ENCODE results near the gene ADAMTS19.

The ADAMTS19 gene

DNA sequence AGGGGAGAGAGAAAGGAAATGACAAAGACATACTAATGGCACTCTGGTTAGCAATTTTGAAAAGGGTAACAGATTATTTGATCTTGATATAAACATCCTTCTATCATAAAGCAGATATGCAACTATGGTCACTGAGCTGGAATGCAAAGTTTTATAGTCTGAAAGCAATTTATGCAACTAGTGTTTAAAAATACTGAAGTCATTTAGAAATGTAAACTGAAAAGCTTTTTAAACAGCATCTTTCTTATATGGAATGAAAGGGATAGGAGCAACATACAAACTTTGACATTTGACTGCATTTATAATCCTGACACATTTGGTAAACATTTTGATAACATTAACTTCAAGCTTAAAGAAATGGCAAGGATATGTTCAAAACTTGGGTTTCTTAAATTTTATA, 28.7 kb upstream of the ADAMTS19 start:
- DNase-seq (ENCODE audit: low spot score) = no peak
- no peaks in the 10 kb centered on the region for H3K4me1 ChIP-seq (ENCODE audit: control insufficient read depth in 2 of 2, insufficient read depth in 1 of 2, low read depth in 1 of 2, low read length in 2 of 2)

DNA sequence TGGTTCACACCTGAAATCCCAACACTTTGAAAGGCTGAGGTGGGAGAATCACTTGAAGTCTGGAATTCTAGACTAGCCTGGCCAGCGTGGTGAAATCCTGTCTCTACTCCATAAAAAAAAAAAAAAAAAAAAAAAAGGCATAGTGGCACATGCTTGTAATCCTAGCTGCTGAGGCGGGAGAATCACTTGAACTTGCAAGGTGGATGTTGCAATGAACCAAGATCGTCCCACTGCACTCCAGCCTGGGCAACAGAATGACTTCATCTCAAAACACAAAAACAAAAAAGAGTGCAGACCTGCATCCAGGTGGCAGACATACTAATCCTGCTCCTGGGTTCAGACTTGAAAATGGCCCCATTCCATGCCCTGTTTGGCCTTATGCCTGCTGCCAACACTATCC, 21.8 kb upstream of the ADAMTS19 start:
- no peak overlapping the region for H2BK120ac ChIP-seq (ENCODE audit: low read depth, low read length)
- no peaks in the 10 kb centered on the region for H3K27me3 ChIP-seq (ENCODE audit: control insufficient read depth in 3 of 3, insufficient read depth in 3 of 3, low read depth in 1 of 3, low read length in 3 of 3)
- DNase-seq (ENCODE audit: low spot score) = no peak
- no peak overlapping the region for H3K4ac ChIP-seq (ENCODE audit: low read length)
- no peak overlapping the region for H2BK15ac ChIP-seq (ENCODE audit: low read length)
- H4K8ac ChIP-seq (ENCODE audit: low read depth, low read length) = peak overlapping the region; percentile 31
- no peak overlapping the region for H4K91ac ChIP-seq (ENCODE audit: low read depth, low read length, poor library complexity)
- no peak overlapping the region for H2BK12ac ChIP-seq (ENCODE audit: low read length)
- H3K14ac ChIP-seq (ENCODE audit: low read length) = no peak overlapping the region
- no peak overlapping the region for H3K9ac ChIP-seq (ENCODE audit: low read depth, low read length, poor library complexity)
- H3K4me3 ChIP-seq (ENCODE audit: low read length in 2 of 2) = no peak overlapping the region
- no peak overlapping the region for H2BK5ac ChIP-seq (ENCODE audit: low read length)
- no peak overlapping the region for H2AK5ac ChIP-seq (ENCODE audit: low read depth, low read length)
- H3K4me2 ChIP-seq (ENCODE audit: insufficient read depth, low read length, poor library complexity, severe bottlenecking) = no peak overlapping the region
- no peaks in the 10 kb centered on the region for H3K9me3 ChIP-seq (replicated peaks in 1 of 2; ENCODE audit: control insufficient read depth in 2 of 2, insufficient read depth in 1 of 2, low read depth in 1 of 2, low read length in 2 of 2)
- no CpG with 5 or more reads among the region's 3 CpGs for WGBS, 2 donors (ENCODE audit: extremely low coverage in 2 of 2, insufficient read length in 2 of 2, insufficient replicate concordance in 1 of 2)
- no peak overlapping the region for H3K18ac ChIP-seq (ENCODE audit: low read length)
- H2AFZ ChIP-seq (ENCODE audit: low read length) = no peak overlapping the region
- H3K4me1 ChIP-seq (ENCODE audit: control insufficient read depth in 2 of 2, insufficient read depth in 1 of 2, low read depth in 1 of 2, low read length in 2 of 2) = no peaks in the 10 kb centered on the region
- no peaks in the 10 kb centered on the region for H3K79me1 ChIP-seq (ENCODE audit: low read depth, low read length)
- no peak overlapping the region for H3K23ac ChIP-seq (ENCODE audit: low read depth, low read length, poor library complexity)
- H3K36me3 ChIP-seq (replicated peaks in 1 of 2; ENCODE audit: control insufficient read depth in 2 of 2, insufficient read depth in 2 of 2, low read length in 2 of 2) = no peaks in the 10 kb centered on the region
- H3K27ac ChIP-seq (replicated peaks; ENCODE audit: low read length) = no peak overlapping the region

More for the DNA sequence above, 28.7 kb upstream of the ADAMTS19 start:
- Histone ChIP-seq H3K9me3 (replicated peaks in 1 of 2; ENCODE audit: control insufficient read depth in 2 of 2, insufficient read depth in 1 of 2, low read depth in 1 of 2, low read length in 2 of 2) (no peaks in the 10 kb centered on the region), H3K23ac (ENCODE audit: low read depth, low read length, poor library complexity) (no peak overlapping the region), H3K4ac (ENCODE audit: low read length) (no peak overlapping the region), H4K91ac (ENCODE audit: low read depth, low read length, poor library complexity) (no peak overlapping the region), H2BK120ac (ENCODE audit: low read depth, low read length) (no peak overlapping the region), H3K14ac (ENCODE audit: low read length) (no peak overlapping the region), H3K27ac (replicated peaks; ENCODE audit: low read length) (no peak overlapping the region), H2BK12ac (ENCODE audit: low read length) (no peak overlapping the region), H2BK5ac (ENCODE audit: low read length) (no peak overlapping the region), H2BK15ac (ENCODE audit: low read length) (no peak overlapping the region), H3K18ac (ENCODE audit: low read length) (no peak overlapping the region), H4K8ac (ENCODE audit: low read depth, low read length) (no peak overlapping the region), H3K79me1 (ENCODE audit: low read depth, low read length) (no peaks in the 10 kb centered on the region), H3K4me3 (ENCODE audit: low read length in 2 of 2) (no peak overlapping the region), H3K4me2 (ENCODE audit: insufficient read depth, low read length, poor library complexity, severe bottlenecking) (no peak overlapping the region), H2AFZ (ENCODE audit: low read length) (no peak overlapping the region), H3K27me3 (ENCODE audit: control insufficient read depth in 3 of 3, insufficient read depth in 3 of 3, low read depth in 1 of 3, low read length in 3 of 3) (no peaks in the 10 kb centered on the region), H3K9ac (ENCODE audit: low read depth, low read length, poor library complexity) (no peak overlapping the region), H2AK5ac (ENCODE audit: low read depth, low read length) (no peak overlapping the region), H3K36me3 (replicated peaks in 1 of 2; ENCODE audit: control insufficient read depth in 2 of 2, insufficient read depth in 2 of 2, low read length in 2 of 2) (no peaks in the 10 kb centered on the region)

DNA sequence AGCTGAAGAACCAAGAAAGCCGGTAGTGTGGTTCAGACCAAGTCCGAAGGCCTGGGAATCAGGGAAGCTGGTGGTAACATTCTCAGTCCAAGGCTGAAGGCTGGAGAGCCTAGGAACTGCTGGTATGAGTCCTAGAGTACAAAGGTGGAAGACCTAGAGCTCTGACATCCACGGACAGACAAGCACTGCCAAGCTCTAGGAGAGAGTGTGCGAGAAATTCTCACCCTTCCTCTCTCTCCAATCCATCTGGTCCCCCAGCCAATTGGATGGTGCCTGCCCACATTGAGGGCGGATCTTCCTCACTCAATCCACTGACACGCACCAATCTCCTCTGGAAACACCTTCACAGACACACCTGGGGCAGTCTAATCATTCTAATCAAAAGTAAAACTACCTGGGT, 19.7 kb upstream of the ADAMTS19 start:
- Histone ChIP-seq H2BK120ac (ENCODE audit: low read depth, low read length) (no peak overlapping the region), H3K9ac (ENCODE audit: low read depth, low read length, poor library complexity) (no peak overlapping the region), H3K4me2 (ENCODE audit: insufficient read depth, low read length, poor library complexity, severe bottlenecking) (no peak overlapping the region), H3K4ac (ENCODE audit: low read length) (no peak overlapping the region), H2BK12ac (ENCODE audit: low read length) (no peak overlapping the region), H3K4me3 (ENCODE audit: low read length in 2 of 2) (no peak overlapping the region), H4K91ac (ENCODE audit: low read depth, low read length, poor library complexity) (no peak overlapping the region), H3K27me3 (ENCODE audit: control insufficient read depth in 3 of 3, insufficient read depth in 3 of 3, low read depth in 1 of 3, low read length in 3 of 3) (no peaks in the 10 kb centered on the region), H3K36me3 (replicated peaks in 1 of 2; ENCODE audit: control insufficient read depth in 2 of 2, insufficient read depth in 2 of 2, low read length in 2 of 2) (no peaks in the 10 kb centered on the region), H3K79me1 (ENCODE audit: low read depth, low read length) (no peaks in the 10 kb centered on the region), H3K27ac (replicated peaks; ENCODE audit: low read length) (no peak overlapping the region), H3K18ac (ENCODE audit: low read length) (no peak overlapping the region), H3K9me3 (replicated peaks in 1 of 2; ENCODE audit: control insufficient read depth in 2 of 2, insufficient read depth in 1 of 2, low read depth in 1 of 2, low read length in 2 of 2) (no peaks in the 10 kb centered on the region), H4K8ac (ENCODE audit: low read depth, low read length) (no peak overlapping the region), H3K4me1 (ENCODE audit: control insufficient read depth in 2 of 2, insufficient read depth in 1 of 2, low read depth in 1 of 2, low read length in 2 of 2) (no peaks in the 10 kb centered on the region), H2BK5ac (ENCODE audit: low read length) (no peak overlapping the region), H3K23ac (ENCODE audit: low read depth, low read length, poor library complexity) (no peak overlapping the region), H3K14ac (ENCODE audit: low read length) (no peak overlapping the region), H2AK5ac (ENCODE audit: low read depth, low read length) (no peak overlapping the region), H2BK15ac (ENCODE audit: low read length) (no peak overlapping the region), H2AFZ (ENCODE audit: low read length) (no peak overlapping the region)
- WGBS, 2 donors (ENCODE audit: extremely low coverage in 2 of 2, insufficient read length in 2 of 2, insufficient replicate concordance in 1 of 2) = no CpG with 5 or more reads among the region's 6 CpGs
- no peak for DNase-seq (ENCODE audit: low spot score)

DNA sequence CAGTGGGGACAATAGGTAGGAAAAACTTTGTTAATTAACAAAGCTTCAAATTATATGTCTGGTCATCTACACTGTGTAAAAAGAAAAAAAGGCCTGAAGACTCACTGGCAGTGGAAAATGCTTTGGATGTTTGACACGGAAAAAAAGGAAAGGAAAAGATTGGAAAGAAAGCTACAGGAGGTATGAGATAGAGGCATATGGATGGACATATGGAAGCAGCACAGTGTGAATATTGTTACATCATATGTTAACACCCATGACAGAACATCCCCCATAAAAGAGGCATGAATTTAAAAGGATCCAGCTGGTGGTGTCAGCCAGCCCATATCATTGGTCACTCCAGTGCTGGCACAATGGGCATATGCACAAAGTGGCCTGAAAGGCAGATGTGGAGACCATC, 19.0 kb upstream of the ADAMTS19 start:
- Histone ChIP-seq H3K27me3 (ENCODE audit: control insufficient read depth in 3 of 3, insufficient read depth in 3 of 3, low read depth in 1 of 3, low read length in 3 of 3) (no peaks in the 10 kb centered on the region), H2BK5ac (ENCODE audit: low read length) (no peak overlapping the region), H3K23ac (ENCODE audit: low read depth, low read length, poor library complexity) (no peak overlapping the region), H4K8ac (ENCODE audit: low read depth, low read length) (no peak overlapping the region), H3K4ac (ENCODE audit: low read length) (no peak overlapping the region), H2BK120ac (ENCODE audit: low read depth, low read length) (no peak overlapping the region), H3K4me1 (ENCODE audit: control insufficient read depth in 2 of 2, insufficient read depth in 1 of 2, low read depth in 1 of 2, low read length in 2 of 2) (no peaks in the 10 kb centered on the region), H3K9me3 (replicated peaks in 1 of 2; ENCODE audit: control insufficient read depth in 2 of 2, insufficient read depth in 1 of 2, low read depth in 1 of 2, low read length in 2 of 2) (no peaks in the 10 kb centered on the region), H2BK15ac (ENCODE audit: low read length) (no peak overlapping the region), H3K79me1 (ENCODE audit: low read depth, low read length) (no peaks in the 10 kb centered on the region), H3K36me3 (replicated peaks in 1 of 2; ENCODE audit: control insufficient read depth in 2 of 2, insufficient read depth in 2 of 2, low read length in 2 of 2) (no peaks in the 10 kb centered on the region), H3K4me3 (ENCODE audit: low read length in 2 of 2) (no peak overlapping the region), H4K91ac (ENCODE audit: low read depth, low read length, poor library complexity) (no peak overlapping the region), H3K27ac (replicated peaks; ENCODE audit: low read length) (no peak overlapping the region), H2AK5ac (ENCODE audit: low read depth, low read length) (no peak overlapping the region), H2BK12ac (ENCODE audit: low read length) (no peak overlapping the region), H3K9ac (ENCODE audit: low read depth, low read length, poor library complexity) (no peak overlapping the region), H2AFZ (ENCODE audit: low read length) (no peak overlapping the region), H3K18ac (ENCODE audit: low read length) (no peak overlapping the region), H3K14ac (ENCODE audit: low read length) (no peak overlapping the region), H3K4me2 (ENCODE audit: insufficient read depth, low read length, poor library complexity, severe bottlenecking) (no peak overlapping the region)
- WGBS, 2 donors (ENCODE audit: extremely low coverage in 2 of 2, insufficient read length in 2 of 2, insufficient replicate concordance in 1 of 2) = no CpG with 5 or more reads among the region's 1 CpG
- DNase-seq (ENCODE audit: low spot score) = no peak
